ENCODE measurements around the gene PKN1.
"Not testable (repeated sequence)": the region's sequence is repeated elsewhere in the genome, so short reads cannot be mapped to it uniquely, and the experiment has no call there.

The PKN1 gene

GRCh38 chr19:14430712-14431111 is 2.4 kb upstream of the PKN1 start:
- ATAC-seq, result no peak
- DNase-seq, result no peak

GRCh38 chr19:14433554-14434501 is 722 bp downstream of the PKN1 start:
- ATAC-seq, result peak; percentile 34
- peak; percentile 48 for DNase-seq

DNA sequence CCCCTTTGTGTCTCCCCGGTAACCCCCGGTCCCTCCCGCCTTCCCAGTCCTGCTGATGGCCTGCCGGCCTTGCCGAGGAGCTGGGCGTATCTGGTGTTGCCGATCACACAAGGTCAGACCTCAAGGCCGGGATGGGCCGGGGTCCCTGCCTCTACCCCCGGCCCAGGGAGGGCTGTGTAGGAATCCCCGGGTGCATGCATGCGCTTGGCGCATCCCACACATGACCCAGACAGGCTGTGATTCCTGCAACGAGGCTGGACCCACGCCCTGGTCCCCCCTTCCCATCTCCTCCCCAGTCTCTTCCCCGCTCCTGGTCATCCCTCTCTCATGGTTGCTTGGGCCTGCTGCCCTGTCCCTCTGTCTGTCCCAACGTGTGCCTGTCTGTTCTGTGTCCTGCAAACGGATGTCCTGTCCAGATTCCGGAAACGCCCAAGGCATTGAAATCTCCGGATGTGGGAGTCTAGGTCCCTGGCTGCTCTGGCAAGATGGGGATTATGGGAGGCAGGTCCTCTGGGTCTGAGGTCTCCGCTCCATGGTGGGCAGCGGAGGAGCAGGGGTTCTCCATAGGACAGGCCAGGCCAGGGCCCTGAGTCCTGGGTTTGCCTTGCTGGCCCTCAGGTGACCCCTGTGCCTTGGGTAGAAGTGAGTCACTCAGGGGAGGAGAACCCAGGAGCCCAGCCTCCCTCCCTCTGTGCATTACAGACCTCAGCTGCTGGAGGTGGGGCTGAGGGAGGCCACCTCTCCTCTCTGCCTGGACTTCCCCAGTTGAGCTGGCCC is 1.6 kb downstream of the PKN1 start:
- DNase-seq (peak; percentile 62), ATAC-seq (peak; percentile 83)

DNA sequence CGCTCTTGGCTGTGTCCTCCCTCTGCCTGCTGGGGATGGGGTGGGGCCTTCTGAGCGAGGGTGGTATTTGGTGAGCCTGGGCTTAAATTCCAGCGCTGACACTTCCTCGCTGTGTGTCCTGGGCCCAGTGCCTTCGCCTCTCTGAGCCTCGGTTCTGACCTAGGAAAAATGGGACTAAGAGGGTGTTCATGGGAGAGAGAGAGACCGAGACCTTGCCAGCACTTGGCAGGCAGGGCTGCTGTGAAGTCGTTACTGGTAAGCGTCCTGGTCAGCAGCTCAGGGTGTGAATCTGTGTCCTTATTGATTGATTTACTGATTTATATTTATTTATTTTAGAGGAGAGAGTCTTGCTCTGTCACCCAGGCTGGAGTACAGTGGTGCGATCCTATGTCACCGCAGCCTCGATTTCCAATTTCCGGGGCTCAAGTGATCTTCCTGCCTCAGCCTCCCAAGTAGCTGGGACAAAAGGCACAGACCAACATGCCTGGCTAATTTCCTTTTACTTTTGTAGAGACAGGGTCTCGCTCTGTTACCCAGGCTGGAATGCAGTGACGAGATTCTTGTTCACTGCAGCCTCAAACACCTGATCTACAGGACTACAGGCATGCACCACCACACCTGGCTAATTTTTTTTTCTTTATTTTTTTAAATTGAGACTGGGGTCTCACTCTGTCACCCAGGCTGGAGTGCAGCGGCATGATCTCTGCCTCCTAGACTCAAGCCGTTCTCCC is 2.4 kb downstream of the PKN1 start:
- ATAC-seq (no peak), DNase-seq (no peak)

- ATAC-seq, result no peak
- no peak for DNase-seq
Measured at GRCh38 chr19:14437578-14438140, 4.6 kb downstream of the PKN1 start.

- no peak for ATAC-seq
Measured at GRCh38 chr19:14439014-14439413, 5.9 kb downstream of the PKN1 start.

GRCh38 chr19:14440049-14440448 is 6.9 kb downstream of the PKN1 start:
- peak; percentile 85 for DNase-seq
- ATAC-seq, result peak; percentile 93

More at GRCh38 chr19:14439014-14439413, 5.9 kb downstream of the PKN1 start:
- DNase-seq, result no peak

- DNase-seq (no peak), ATAC-seq (no peak)
Measured at GRCh38 chr19:14441041-14441938, 8.2 kb downstream of the PKN1 start.

GRCh38 chr19:14442891-14443631 is 10.0 kb downstream of the PKN1 start:
- DNase-seq, result no peak
- no peak for ATAC-seq

DNA sequence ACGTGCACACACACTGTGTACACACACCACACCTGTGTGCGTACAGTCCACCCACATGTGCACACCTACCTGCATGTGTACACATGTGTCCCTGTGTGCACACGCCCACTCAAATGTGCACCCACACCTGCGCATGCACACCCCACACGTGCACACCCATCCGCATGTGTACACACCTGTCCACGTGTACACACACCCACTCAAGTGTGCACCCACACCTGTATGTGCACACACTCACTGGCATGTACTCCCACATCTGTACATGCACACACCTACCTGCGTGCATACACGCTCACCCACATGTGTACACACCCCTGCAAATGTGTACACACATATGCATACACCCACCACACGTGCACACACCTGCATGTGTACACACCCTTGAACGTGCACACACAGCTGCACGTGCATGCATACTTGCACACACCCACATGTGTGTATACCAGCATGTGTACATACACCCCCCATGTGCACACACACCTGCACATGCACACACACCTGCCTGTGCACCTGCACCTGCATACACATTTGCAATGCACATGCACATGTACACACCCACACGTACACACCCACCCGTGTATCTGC is 10.6 kb downstream of the PKN1 start:
- ATAC-seq (no peak), DNase-seq (no peak)

- no peak for ATAC-seq
- no peak for DNase-seq
Measured at GRCh38 chr19:14446336-14447036, 13.4 kb downstream of the PKN1 start.

- DNase-seq (no peak), ATAC-seq (no peak)
Measured at GRCh38 chr19:14449321-14449720, 16.2 kb downstream of the PKN1 start.

GRCh38 chr19:14450168-14450874 is 17.2 kb downstream of the PKN1 start:
- peak; percentile 83 for ATAC-seq
- peak; percentile 81 for DNase-seq

- DNase-seq, result no peak
- no peak for ATAC-seq
Measured at GRCh38 chr19:14450876-14451275, 17.8 kb downstream of the PKN1 start.

- not testable (repeated sequence) for ATAC-seq, DNase-seq
Measured at GRCh38 chr19:14452303-14452702, 19.2 kb downstream of the PKN1 start.

GRCh38 chr19:14459703-14460102 is 26.6 kb downstream of the PKN1 start:
- peak; percentile 81 for ATAC-seq
- DNase-seq, result no peak

GRCh38 chr19:14460935-14461334 is 27.8 kb downstream of the PKN1 start:
- no peak for ATAC-seq
- no peak for DNase-seq

GRCh38 chr19:14462401-14462800 is 29.3 kb downstream of the PKN1 start:
- not testable (repeated sequence) for ATAC-seq, DNase-seq

GRCh38 chr19:14463747-14464146 is 30.6 kb downstream of the PKN1 start:
- ATAC-seq (no peak), DNase-seq (no peak)
